GM21737 (cell line): Measurements from ENCODE around the gene MCC.

ENCODE experiments used
- ATAC-seq: cut with Tn5 transposase; IDR thresholded peaks from one replicate; pipeline ENCODE4 v1.9.1; 2021; ENCODE audit warnings: mild to moderate bottlenecking, moderate library complexity; ENCODE audit not compliant: unreplicated experiment

The MCC gene

GRCh38 chr5:113186061-113186460 is 302.2 kb downstream of the MCC start:
- no peak for ATAC-seq

DNA sequence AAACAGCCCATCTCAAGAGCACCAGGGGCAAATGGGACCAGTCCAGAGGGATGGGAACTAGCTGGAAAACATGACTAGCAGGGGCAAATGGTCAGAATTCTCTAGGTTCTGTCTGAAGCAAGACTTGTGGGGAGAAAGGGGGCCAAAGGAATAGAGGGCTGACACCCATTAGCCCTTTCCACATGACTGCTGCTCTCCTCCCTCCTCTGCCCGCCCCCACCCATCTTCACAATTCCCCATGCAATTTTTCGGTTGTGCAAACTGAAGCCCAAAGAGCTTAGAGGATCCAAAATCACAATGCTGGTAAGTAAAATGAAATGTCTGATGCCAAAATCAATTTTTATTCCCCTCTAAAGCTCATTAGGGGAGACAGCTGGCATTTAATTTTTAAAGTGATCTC is 304.6 kb downstream of the MCC start:
- no peak for ATAC-seq

- no peak for ATAC-seq
Measured at GRCh38 chr5:113182658-113183344, 305.5 kb downstream of the MCC start.

DNA sequence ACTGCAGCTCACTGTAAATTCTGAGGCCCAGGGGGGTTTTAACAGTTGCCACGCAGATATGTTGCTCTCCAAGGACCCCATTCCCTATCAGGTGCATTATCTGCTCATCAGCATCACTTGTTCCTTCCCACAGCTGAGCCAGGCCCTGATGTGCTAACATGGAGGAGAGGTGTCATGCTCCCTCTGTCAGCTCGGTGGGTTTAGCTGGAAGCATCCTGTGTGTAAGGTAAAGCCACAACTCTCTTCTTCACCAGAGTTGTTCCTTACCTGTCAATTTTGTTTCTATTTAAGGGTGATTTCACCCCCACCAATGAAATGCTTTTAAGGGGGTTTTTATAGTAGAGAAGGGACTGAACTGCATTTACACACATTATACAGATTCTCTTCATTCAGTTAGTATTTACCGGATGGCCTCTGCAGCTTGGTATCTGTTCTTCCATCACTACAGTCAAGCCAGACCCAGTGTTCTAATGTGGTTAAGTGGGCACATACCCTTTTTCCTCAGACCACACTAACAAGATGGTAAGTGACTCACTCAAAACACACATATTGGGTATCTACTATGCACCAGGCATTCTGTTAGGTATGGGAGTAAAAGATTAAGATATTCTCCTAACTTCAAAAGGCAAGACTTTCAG is 306.3 kb downstream of the MCC start:
- no peak for ATAC-seq

DNA sequence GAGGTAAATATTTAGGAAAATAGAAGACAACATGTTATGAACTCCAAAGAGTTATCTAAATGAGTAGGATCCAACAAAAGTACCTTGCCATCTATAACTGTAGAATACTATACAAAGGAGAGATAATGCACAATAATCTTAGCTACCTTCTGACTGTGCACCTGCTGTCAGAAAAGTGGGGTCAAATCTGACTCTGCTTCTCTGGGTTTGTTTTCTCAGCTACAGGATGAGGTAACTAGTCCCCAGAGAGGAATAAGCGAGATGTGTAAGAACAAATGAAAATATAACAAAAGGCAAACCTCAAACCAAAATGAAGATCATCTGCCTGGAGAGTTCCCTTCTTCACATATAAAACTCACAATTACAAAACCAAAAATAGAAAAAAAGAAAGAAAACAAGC is 306.8 kb downstream of the MCC start:
- ATAC-seq: no peak

DNA sequence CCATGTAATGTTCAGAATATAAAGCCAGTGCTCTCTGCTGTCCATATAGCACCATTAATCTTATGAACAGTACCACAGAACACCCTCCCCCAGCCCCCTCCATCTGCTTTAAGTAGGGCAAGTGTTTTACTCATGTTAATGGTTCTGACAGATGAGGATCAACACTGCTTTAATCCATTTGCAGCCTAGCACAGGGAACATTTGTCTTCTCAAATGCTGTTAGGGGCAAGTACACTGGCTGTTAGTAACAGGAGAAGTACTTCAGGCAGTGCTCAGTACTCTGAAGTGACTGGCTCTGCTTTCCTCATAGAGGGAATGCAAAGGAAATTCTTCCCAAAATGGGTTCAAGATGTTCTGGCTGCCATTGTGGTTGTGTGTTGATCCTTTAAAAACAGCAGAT is 309.1 kb downstream of the MCC start:
- no peak for ATAC-seq

GRCh38 chr5:113178073-113178779 is 310.0 kb downstream of the MCC start:
- ATAC-seq: no peak

DNA sequence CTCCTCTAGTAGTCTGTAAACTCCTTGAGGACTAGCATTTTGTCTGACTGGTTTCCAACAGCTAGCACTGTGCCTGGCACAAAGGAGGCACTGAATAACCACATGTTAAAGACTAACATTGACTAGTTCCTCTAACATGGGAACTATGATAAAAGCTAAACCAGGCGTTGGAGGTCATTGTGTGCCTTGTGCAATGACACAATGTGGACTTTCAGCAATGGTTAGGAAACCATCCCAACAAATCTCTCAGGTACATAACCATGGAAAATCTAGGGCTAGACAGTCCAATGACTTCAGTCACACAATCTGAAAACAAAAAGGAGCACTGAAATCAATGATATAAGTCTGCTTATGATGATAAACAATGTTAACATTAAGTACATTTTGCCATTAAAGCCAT is 311.0 kb downstream of the MCC start:
- ATAC-seq: no peak

- ATAC-seq: no peak
Measured at GRCh38 chr5:113176734-113177133, 311.5 kb downstream of the MCC start.

GRCh38 chr5:113176196-113176595 is 312.1 kb downstream of the MCC start:
- ATAC-seq: no peak

- ATAC-seq: no peak
Measured at GRCh38 chr5:113172231-113172826, 315.9 kb downstream of the MCC start.

GRCh38 chr5:113171520-113171919 is 316.7 kb downstream of the MCC start:
- ATAC-seq: no peak

- ATAC-seq: no peak
Measured at GRCh38 chr5:113170707-113171106, 317.5 kb downstream of the MCC start.

GRCh38 chr5:113169720-113170119 is 318.5 kb downstream of the MCC start:
- ATAC-seq: no peak

- no peak for ATAC-seq
Measured at GRCh38 chr5:113167985-113168384, 320.3 kb downstream of the MCC start.

- no peak for ATAC-seq
Measured at GRCh38 chr5:113166852-113167366, 321.3 kb downstream of the MCC start.

GRCh38 chr5:113166261-113166660 is 322.0 kb downstream of the MCC start:
- ATAC-seq: no peak

DNA sequence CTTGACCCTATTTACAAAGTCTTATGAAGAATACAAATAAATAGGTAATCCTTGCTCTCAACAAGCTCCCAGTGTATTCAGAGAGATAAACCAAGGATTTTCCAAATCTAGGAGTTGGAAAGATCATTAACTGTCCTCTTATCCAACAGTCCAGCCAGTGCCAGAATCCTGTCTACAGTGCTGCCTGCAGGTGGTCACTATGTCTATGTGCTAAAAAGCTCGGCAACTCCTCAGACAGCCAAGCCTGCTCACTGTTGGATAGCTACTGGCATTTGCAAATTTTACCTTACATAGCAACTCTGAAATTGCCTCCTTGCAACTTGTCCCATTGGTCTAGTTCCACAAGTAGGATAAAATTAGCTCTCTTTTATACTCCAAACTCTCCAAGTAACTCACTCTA is 324.2 kb downstream of the MCC start:
- no peak for ATAC-seq

DNA sequence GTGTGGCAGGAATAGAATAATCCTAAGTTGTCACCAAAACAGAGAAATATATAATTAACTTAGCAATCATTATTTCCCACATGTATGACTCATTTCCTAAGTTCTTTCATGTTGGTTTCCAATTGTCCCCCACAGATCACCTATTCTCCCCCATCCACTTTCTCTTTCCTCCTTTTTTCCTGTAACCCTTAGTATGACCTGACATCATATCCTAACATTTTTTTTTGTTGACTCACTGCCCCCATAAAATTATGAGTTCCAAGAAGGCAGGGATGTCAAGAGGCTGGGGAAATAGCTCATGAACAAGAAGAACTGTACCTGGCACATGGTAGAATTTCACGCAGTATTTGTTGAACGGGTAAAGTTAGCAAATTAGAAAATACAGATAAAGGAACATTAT is 324.9 kb downstream of the MCC start:
- no peak for ATAC-seq

DNA sequence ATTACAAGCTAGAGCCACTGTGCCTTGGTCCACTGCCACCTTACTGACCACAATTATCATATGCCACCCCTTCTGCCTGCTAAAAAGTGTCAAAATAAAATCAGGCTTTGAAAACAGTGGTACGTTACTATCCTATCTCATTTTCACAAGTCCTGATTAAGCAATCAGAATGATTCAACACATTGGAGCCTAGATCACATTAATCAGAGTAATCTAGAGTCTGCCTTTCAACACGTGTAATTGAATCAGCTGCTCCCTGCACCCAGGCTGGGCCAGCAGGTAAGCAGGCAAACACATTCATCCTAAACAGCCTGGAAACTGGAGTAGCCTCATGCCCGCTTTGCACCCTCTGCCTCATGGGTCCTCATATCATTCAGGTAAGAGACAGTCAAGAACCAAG is 325.5 kb downstream of the MCC start:
- ATAC-seq: no peak

DNA sequence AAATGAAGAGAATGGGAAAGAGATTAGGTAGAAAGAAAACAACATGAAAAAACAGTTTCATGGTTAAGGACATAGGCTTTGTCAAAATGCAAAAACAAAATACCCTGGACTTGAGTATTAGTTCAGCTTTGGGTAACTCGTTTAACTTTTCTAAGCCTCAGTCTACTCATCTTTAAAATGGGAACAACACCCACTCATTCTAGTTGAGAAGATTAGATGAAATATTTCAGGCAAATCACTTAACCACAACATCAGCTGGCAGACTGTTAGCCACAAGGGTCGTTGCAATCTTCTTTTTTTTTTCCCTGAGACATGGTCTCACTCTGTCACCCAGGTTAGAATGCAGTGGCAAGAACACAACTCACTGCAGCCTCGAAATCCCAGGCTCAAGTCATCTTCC is 326.0 kb downstream of the MCC start:
- no peak for ATAC-seq

GRCh38 chr5:113161806-113162205 is 326.4 kb downstream of the MCC start:
- ATAC-seq: no peak
